ENCODE measurements around the gene TMX4. TPM values are rescaled to one million over a fixed set of nuclear protein-coding genes. Genes with fewer than 3 reads are reported as not detected.

TMX4 gene
- total RNA-seq, 1 experiment from 2014 or later: 21.2 TPM

DNA sequence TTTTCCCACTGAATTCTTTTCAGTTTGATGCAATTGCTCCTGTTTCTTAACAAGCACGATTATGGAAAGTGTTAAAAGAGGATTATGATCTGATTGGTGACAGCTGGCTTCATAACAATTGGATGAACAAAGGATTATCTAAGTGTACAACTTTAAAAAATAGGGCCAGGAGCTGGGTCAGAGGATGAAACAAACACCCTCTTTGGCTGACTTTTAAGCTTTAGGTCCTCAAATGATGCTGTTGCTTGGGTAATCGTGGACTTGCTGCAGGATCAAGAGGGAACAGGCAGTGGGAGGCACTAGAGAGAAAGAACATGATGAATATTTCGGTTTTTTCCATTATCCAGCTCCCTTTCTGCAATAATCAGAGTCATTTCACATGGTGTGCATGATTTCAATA lies 35.5 kb upstream of the TMX4 start:
- Mint-ChIP-seq H3K4me3 (ENCODE audit: low read depth, unreplicated experiment) (no peak overlapping the region), H3K9me3 (ENCODE audit: low read depth, unreplicated experiment) (no peaks in the 10 kb centered on the region), H3K4me1 (ENCODE audit: low read depth, unreplicated experiment) (no peaks in the 10 kb centered on the region), H3K27ac (ENCODE audit: unreplicated experiment) (no peak overlapping the region), H3K27me3 (ENCODE audit: unreplicated experiment) (no peaks in the 10 kb centered on the region), H3K36me3 (ENCODE audit: insufficient read depth, unreplicated experiment) (no peaks in the 10 kb centered on the region)
- intact Hi-C loops (cut with micrococcal nuclease; ENCODE audit: unreplicated experiment): no loop called here
- CTCF ChIA-PET: no interaction called here
- no TSS peak for BruUV-seq (replicated peaks)
- TF ChIP-seq, protein P1, sequence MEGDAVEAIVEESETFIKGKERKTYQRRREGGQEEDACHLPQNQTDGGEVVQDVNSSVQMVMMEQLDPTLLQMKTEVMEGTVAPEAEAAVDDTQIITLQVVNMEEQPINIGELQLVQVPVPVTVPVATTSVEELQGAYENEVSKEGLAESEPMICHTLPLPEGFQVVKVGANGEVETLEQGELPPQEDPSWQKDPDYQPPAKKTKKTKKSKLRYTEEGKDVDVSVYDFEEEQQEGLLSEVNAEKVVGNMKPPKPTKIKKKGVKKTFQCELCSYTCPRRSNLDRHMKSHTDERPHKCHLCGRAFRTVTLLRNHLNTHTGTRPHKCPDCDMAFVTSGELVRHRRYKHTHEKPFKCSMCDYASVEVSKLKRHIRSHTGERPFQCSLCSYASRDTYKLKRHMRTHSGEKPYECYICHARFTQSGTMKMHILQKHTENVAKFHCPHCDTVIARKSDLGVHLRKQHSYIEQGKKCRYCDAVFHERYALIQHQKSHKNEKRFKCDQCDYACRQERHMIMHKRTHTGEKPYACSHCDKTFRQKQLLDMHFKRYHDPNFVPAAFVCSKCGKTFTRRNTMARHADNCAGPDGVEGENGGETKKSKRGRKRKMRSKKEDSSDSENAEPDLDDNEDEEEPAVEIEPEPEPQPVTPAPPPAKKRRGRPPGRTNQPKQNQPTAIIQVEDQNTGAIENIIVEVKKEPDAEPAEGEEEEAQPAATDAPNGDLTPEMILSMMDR (IDR thresholded peaks at IDR 0.05; ENCODE audit: unreplicated experiment): no peak
- DNase-seq: no peak

DNA sequence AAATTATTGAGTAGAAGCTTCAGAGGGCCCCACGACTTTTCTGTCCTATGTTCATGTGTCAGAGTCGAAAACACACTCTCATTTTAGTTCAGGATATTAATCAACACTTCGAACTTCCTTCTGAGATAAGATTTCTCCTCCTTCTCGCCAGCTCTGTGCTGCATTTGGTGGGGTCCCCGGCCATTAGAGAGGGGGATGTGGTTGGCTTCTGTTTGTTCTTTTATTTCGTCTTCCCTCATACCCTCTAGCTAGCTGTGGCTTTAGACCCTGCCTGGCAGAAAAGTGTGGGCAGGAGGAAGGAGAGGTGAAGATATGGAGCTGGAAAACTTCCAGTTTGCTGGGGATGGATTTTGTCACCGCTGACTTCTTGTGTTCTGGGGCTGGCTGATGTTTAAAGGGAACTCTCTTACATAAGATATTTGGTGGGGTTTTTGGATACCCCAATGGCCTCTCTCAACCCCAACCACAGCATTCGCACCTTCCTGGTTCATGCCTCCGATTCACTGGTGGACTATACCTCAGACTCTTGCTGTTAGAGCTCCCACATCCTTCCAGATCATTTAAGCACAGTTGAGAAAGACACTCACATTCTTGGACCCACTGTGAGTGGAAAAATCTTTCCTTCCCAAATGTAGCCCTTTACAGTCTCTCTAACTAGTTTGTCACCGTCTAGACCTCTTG lies 30.7 kb upstream of the TMX4 start:
- H3K9me3 Mint-ChIP-seq (ENCODE audit: low read depth, unreplicated experiment): no peaks in the 10 kb centered on the region
- intact Hi-C loops (cut with micrococcal nuclease; ENCODE audit: unreplicated experiment): no loop called here
- H3K4me3 Mint-ChIP-seq (ENCODE audit: low read depth, unreplicated experiment): no peak overlapping the region
- H3K36me3 Mint-ChIP-seq (ENCODE audit: insufficient read depth, unreplicated experiment): no peaks in the 10 kb centered on the region
- no peaks in the 10 kb centered on the region for H3K27me3 Mint-ChIP-seq (ENCODE audit: unreplicated experiment)
- BruUV-seq (replicated peaks): no TSS peak
- H3K4me1 Mint-ChIP-seq (ENCODE audit: low read depth, unreplicated experiment): peaks cover 7% of the 10 kb centered on the region
- no peak overlapping the region for H3K27ac Mint-ChIP-seq (ENCODE audit: unreplicated experiment)
- TF ChIP-seq, protein P1 (IDR thresholded peaks at IDR 0.05; ENCODE audit: unreplicated experiment): no peak
- no peak for DNase-seq
- CTCF ChIA-PET: no interaction called here

DNA sequence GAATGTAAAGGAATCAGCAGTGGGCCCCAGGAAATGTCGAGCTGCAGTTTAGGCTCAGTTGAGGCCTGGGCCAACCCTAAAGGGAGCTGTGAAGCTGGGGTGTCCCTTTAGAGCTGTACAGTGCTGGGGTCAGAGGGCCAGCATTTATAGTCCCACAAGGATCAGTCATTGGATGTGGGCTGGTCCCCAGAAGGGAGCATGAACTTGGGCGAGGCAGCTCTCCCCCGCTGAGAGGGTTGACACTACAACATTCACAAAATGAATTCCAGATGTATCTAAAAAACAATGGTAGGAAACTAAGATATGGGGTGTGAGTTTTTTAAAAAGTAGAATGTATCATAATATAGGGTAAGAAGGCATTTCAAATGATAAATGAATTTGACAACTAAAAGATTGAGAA lies 29.7 kb upstream of the TMX4 start:
- Mint-ChIP-seq H3K4me1 (ENCODE audit: low read depth, unreplicated experiment) (peaks cover 7% of the 10 kb centered on the region), H3K9me3 (ENCODE audit: low read depth, unreplicated experiment) (no peaks in the 10 kb centered on the region), H3K36me3 (ENCODE audit: insufficient read depth, unreplicated experiment) (no peaks in the 10 kb centered on the region), H3K27me3 (ENCODE audit: unreplicated experiment) (no peaks in the 10 kb centered on the region), H3K27ac (ENCODE audit: unreplicated experiment) (no peak overlapping the region), H3K4me3 (ENCODE audit: low read depth, unreplicated experiment) (no peak overlapping the region)
- DNase-seq: no peak
- BruUV-seq (replicated peaks): no TSS peak
- TF ChIP-seq, protein P1 (IDR thresholded peaks at IDR 0.05; ENCODE audit: unreplicated experiment): no peak
- CTCF ChIA-PET: no interaction called here
- intact Hi-C loops (cut with micrococcal nuclease; ENCODE audit: unreplicated experiment): loop anchor here (10.0 kb wide), 2 partner anchors 75 to 485 kb away; no protein-coding TSS in a partner anchor

DNA sequence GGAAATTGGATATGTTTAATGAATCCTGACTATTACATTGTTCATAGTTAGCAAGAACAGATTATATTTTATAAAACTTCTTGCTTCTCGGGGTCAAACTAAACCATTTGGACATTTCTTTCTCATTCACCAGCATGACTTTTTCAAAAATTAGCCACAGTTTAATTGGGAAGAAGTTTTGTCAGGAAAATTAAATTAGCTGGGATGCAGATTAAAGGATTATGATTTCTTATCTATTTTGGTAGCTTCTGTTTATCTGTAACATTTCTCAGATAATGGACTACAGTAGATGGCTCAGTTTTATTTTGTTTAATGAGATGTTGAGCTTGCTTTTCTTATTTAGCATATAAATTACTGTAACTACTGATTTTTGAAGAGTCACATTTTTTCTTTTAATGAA lies 26.4 kb upstream of the TMX4 start:
- peaks cover 11% of the 10 kb centered on the region for H3K27me3 Mint-ChIP-seq (ENCODE audit: unreplicated experiment)
- peaks cover 7% of the 10 kb centered on the region for H3K4me1 Mint-ChIP-seq (ENCODE audit: low read depth, unreplicated experiment)
- intact Hi-C loops (cut with micrococcal nuclease; ENCODE audit: unreplicated experiment): loop anchor here (10.0 kb wide), 2 partner anchors 79 to 489 kb away; no protein-coding TSS in a partner anchor
- BruUV-seq (replicated peaks): no TSS peak
- CTCF ChIA-PET: interaction anchor here (1.3 kb wide), 1 partner anchor 110 kb away, joined by 4 read pairs; no protein-coding TSS in a partner anchor
- H3K36me3 Mint-ChIP-seq (ENCODE audit: insufficient read depth, unreplicated experiment): no peaks in the 10 kb centered on the region
- H3K4me3 Mint-ChIP-seq (ENCODE audit: low read depth, unreplicated experiment): no peak overlapping the region
- DNase-seq: no peak
- no peak overlapping the region for H3K27ac Mint-ChIP-seq (ENCODE audit: unreplicated experiment)
- no peaks in the 10 kb centered on the region for H3K9me3 Mint-ChIP-seq (ENCODE audit: low read depth, unreplicated experiment)
- TF ChIP-seq, protein P1 (IDR thresholded peaks at IDR 0.05; ENCODE audit: unreplicated experiment): no peak

Measured in Calu3 (cell line).